Measurements from ENCODE around the gene RRP36.

The RRP36 gene

DNA sequence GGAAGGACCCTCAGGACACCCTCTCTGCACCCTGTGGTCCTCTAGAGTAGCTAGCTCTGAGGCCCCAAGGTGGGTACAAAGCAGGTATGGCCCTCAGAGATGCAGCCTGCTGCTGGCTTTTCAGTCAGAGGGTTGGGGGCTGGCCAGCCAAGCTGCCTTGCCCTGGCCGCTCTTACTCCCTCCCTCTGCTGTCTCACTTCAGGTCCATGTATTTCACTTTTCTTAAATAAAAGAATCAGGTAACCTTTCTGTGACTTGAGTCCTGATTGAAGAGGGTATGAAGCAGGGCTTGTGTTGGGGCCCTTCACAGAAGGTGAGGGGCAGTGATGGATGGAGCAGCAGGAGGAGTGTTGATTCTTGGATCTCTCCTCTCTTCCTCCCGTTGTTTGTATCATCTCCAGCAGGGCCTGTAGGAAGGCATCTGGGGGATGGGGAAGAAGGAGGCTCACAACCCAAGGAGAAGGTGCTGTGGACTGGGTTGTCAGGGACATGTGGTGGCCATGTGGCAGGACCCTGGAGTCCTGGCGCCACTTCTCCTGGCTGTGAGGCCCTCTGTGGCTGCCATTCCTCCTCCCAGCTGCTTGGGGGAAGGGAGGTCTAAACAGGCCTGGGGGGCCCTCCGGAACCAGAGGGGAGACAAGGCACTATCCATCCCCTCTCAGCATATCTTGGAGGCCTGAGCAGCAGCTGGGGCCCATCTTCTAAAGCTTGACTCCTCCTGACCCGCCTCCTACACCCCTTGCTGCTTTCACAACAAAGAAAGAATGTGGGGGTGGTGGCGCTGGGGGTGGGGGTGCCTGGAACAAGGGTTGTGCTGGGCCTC is 53.6 kb downstream of the RRP36 start:
- no peak for DNase-seq

DNA sequence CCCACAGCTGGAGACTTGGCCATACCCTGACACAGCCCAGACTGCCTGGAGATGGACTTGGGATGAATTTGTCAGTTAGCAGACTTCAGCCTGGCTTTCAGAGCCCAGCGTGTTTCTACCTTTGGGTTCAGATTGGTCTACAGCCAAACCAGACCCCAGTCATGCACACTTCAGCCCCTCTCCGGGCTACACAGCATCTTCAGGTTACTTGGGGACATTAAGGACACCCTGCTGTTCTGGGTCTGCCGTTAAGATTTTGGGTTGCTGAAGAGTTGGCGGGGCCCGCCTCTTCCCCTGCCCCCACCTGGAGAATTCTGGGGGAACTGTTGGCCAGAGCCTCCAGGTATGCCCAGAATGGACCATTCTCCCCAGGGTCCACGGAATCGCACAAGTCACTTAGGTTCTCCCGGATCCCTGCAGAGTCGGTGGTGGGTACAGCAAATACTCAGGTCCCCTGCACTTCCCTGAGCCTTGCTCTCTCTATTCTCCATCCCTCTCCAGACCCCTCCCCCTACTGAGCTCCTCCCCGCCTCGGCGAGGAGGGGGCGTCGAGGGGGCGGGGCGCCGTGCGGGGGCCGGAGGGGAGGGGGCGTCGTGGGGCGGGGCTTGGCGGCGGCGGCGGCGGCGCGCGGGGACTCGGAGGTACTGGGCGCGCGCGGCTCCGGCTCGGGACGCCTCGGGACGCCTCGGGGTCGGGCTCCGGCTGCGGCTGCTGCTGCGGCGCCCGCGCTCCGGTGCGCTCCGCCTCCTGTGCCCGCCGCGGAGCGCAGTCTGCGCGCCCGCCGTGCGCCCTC is 54.4 kb downstream of the RRP36 start, which contains the start of gene PTK7:
PTK7 (plus strand) TSS at position 645 of the 794 bp plus-strand sequence. CDS start 175 bp downstream, outside the sequence.
- no peak for DNase-seq

DNA sequence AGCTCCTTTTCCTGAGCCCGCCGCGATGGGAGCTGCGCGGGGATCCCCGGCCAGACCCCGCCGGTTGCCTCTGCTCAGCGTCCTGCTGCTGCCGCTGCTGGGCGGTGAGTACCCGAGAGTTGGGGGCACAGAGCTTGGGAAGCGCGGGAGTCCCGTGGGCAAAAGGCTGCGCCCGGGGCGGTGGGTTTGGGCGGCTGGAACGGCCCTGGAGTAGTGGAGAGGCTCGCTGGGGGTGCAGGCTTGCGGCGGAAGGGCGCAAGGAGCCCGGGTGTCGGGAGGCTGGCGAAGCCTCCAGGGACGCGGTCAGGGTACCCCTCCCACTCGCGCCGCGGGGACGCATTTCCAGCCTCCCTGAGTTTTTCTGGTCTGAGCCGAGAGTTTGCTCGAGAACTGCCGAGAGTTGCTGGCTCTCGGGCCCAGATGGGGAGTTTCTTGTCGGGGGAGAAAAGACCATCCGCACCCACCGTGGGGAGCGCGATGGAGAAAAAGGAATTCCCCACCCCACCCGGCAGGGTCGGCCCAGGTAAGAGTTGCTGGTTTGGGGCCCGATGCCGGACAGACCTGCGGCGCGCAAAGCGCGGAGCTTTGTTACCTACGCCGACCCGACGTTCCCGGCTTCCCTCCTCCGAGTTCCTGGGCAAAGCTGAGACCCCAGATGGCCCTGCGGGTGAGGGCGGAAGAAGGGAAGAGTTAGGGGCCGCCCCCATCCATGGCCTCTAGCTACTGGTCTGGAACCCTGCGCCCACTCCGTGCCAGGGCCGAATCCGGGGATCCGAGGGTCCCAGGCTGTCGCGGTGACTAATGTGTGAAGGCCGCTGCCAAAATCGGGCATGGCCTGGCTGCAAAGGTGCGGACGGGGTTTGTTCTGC is 55.3 kb downstream of the RRP36 start:
- DNase-seq, result no peak

DNA sequence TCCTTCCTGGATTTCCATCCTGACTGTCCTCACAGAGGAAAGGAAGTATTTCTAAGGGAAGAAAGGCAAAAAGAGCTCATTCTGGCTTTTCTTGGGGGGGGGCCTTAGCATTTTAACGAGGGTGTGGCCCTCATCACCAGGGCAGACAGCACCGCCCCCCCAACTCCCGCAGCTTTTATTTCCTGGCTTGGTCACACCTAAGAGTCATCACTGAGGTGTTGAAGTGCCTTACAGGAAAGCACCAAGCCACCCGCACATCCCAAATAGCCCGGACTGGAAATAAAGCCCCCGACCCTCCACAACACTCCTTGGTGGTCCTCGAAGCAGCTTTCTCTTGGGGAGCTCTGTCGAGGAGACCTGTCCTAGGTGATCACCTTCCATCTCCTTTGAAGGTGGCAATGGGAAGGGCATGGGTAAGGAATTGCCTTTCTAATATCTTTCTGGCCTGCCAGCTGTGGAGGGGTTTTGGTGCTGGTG is 55.9 kb downstream of the RRP36 start:
- DNase-seq, result no peak

DNA sequence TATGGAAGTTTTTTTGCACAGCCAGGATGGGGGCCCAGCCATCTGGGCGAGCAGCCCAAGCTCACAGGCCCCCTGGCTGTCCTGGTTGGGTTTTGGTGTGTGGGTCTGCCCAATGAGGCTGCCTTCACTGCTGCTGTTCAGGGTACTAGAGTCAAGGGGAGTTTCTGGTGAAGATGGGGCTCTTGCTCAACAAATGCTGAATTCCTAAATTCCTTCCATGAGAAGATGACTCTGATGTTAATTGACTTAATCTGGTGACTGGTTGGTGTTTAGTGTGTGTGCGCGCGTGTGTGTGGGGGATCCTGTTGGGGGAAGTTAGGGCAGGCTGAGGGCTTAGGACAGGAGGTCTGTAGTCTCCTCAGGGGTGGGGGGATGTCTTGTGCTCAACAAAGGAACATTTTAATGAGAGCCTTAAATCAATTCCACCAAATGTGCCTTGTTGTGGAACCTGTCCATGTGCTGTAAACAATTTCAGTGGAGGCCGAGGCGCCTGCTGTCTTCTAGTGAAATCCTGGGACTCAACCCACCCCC is 56.6 kb downstream of the RRP36 start:
- DNase-seq, result no peak

DNA sequence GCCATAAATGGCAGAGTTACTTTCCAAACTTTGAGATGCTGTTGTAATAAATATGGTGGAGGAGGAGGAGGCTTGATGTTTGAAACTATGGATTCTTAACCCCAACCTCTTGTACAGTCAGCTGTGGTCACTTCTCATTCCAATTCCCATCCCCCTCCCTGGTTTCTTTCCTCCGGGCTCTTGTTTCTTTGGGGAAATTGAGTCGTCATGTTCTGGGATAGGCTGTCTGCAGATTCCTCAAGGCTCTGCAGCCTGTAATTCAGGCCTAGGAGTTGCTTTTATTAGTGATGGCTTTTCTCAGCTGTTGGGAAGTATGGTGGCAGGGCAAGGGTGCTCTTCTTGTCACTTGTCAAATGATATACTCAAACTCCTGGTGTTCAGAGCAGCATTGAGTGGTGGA is 57.3 kb downstream of the RRP36 start:
- no peak for DNase-seq
